GM18502 (cell line): ENCODE data around the gene DNAH14.

Experiments used
- ATAC-seq: cut with Tn5 transposase; IDR thresholded peaks from one replicate; pipeline ENCODE4 v1.9.1; 2021; ENCODE audit warnings: mild to moderate bottlenecking; ENCODE audit not compliant: unreplicated experiment, poor library complexity

Gene DNAH14

DNA sequence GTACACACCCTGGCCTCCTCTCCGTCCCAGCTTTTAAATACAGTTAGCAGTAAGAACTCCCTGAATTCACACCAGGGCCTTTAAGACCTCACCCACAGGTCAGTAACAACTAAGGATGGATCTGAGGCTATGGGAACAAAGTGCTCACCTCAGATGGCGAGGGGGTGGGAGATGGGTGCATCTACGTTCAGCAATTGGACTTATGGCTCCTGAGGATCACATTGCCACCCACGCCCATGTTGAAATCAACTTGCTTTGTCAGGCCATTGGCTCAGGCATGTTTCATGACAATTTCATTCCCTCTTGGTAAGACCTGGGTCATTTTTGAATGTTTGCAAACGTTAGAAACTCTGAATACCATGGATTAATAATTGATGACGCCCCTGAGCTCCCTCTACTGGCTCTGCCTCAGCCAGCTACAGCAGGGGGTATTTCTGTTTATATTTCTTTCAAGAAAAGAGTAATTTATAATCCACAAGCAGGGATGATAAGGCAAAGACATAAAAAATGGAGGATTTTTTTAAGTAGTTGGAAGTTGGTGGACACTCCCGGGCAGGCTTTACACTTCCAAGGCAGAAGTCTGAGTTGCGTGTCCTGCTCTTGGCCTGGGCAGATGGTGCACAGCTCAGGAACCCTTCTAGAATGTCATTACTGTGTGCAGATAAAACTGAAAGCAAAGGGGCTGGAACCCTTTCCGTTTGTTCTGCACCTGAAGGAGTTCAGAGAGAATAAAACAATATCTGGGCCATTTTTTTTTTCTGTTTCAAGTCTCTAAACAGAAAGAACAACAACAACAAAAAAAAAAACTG, 512.0 kb downstream of the DNAH14 start:
- ATAC-seq: peak; percentile 38

GRCh38 chr1:225442123-225442505, 512.6 kb downstream of the DNAH14 start:
- no peak for ATAC-seq

DNA sequence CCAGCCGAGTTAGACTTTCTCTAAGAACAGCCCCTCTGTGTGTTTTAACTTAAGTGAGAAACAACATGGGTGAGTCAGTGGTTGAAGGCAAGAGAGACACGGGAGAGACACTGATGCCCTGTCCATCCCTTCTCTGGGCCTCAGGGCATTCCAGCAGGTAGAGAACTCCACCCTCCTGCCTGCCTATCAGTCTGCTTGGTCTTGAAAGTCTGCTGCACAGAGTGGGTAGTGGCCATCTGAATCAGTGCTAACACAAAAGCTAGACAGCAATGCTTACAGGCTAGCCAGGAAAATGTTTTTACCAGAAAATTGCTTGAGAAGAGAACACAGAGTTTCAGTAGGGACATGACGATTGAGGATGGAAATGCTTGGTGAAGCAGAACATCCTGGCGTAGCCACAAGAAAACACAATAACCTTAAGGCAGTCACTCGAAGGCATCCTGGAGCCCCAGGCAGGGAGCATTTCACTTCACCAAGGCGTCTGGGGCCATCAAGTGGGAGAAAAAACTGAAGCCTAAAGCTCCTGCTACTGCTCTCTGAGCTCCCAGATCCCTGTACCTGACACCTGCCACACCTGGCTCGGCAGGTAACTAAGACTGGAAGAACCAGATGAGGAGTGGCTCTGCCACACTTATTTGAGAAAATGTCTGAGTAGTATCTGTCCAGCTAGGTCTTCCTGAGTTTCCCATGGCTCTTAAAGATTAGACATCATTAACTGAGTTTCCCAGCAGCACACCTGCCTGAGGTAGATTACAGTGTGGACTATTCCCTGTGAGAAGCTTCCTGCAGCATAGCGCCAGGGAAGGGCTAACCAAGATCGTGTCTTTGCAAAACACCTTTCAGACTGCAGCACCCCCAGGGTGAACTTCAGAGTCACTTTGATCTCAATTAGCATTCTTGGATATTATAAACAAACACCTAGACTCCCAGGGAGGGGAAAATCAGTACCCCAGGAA, 516.4 kb downstream of the DNAH14 start:
- no peak for ATAC-seq

- no peak for ATAC-seq
These were observed 517.1 kb downstream of the DNAH14 start for GRCh38 chr1:225446595-225446960.

DNA sequence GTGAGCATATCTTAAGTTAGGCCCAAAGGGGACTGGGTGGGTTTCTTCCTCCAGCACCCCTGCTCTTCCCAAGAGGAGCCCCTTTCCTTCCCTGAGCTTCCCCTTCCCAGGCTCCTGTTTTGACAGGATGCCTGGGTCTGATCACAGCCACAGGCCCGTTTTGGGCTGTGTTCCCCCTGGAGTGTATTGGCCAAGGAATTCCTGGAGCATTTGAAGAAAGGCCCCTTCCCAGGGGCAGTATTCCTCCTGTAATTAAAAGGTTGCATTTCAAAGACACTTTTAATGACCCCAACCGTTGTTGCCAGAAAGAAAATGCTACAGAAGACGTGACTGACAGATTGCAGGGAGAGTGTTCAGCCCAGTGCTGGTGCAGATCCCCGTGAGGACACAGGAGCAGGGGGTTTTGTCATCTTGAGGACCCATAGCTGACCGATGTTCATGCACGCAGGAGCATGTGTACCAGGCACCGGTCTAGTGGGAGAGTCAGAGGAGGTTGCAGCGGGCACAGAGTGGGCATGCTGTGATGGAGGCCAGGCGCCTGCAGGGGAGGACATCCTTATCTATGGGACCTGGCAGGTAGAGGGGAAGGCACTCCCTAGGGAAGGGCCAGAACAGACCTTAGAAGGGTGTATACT, 517.6 kb downstream of the DNAH14 start:
- ATAC-seq: no peak

- ATAC-seq: no peak
These were observed 518.2 kb downstream of the DNAH14 start for GRCh38 chr1:225447650-225448089.

DNA sequence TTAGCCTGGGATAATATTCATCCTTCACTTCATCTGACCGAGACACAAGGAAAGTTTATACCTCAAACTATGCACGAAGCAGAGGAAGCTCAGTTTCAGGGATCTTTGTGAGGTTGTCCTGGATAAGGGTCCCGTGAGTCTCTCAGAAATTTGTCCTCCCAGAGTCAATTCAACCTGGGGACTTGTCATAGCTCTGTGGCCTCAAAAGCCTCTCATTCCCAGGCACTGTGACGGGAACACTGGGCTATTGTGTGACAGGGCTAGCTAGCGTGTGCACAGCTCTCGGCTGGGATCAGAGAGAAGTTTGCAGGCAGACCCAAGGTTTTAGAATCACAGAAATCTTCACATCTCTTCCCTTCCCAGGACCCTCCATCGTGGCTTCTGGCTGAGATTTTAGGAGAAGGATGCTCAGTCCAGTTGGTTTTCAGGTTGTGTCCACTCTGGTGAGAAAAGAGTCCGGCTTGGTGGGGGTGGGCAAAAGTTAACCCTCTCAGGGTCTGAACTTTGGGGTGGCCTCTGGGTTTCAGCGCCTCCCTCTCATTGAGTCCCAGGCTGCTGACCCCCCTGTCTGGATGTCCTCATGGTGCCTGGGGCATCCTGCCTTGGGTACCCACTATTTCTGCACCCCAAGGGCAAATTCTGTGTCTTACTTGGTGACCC, 518.8 kb downstream of the DNAH14 start:
- no peak for ATAC-seq
